Measurements from ENCODE around the gene PCYT2. TPM values are rescaled to one million over a fixed set of nuclear protein-coding genes. Genes with fewer than 3 reads are reported as not detected.

The PCYT2 gene
- total and polyA plus RNA-seq, 9 of the 15 experiments (the other 6 are each of a cell fraction or from before 2014, with no cell fraction given): 0.92 to 134 (median 82.5) TPM

- TF ChIP-seq ZHX1 (conservative IDR thresholded peaks at IDR 0.05; ENCODE audit: low read length) (no peak), CBX5 (IDR thresholded peaks at IDR 0.05; ENCODE audit: borderline replicate concordance, low read depth) (no peak), RNF2 (IDR thresholded peaks at IDR 0.05) (no peak), MCM7 (IDR thresholded peaks at IDR 0.05) (no peak), HOXB6 (CRISPR knock-in tag; IDR thresholded peaks at IDR 0.05; ENCODE audit: borderline replicate concordance) (no peak), SMAD2 (IDR thresholded peaks at IDR 0.05; ENCODE audit: low read depth, low read length) (no peak), RCOR1 (IDR thresholded peaks at IDR 0.05; ENCODE audit: borderline replicate concordance in 1 of 2, low read depth in 2 of 2, low read length in 2 of 2) (0 out of 4 replicates have a peak, but pooled peaks of 1 of the 2 experiments have one; percentile 21), CHD7 (IDR thresholded peaks at IDR 0.05; ENCODE audit: low read depth, low read length) (no peak), NFE2L1 (tag; IDR thresholded peaks at IDR 0.05; ENCODE audit: borderline replicate concordance, low read depth) (no peak), SREBF1 (IDR thresholded peaks at IDR 0.05; ENCODE audit: borderline replicate concordance, low read depth, low read length) (no peak)
- TF ChIP-seq, protein P1, sequence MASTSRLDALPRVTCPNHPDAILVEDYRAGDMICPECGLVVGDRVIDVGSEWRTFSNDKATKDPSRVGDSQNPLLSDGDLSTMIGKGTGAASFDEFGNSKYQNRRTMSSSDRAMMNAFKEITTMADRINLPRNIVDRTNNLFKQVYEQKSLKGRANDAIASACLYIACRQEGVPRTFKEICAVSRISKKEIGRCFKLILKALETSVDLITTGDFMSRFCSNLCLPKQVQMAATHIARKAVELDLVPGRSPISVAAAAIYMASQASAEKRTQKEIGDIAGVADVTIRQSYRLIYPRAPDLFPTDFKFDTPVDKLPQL (IDR thresholded peaks at IDR 0.05; ENCODE audit: extremely low read depth, insufficient read length): no peak
Observed at GRCh38 chr17:81959362-81960129, 48.3 kb upstream of the PCYT2 start (continued).
